Eye (tissue), 1 donor: ENCODE measurements around the gene NRG3.

ENCODE experiments used
- DNase-seq: peaks from one replicate; pipeline ENCODE4 v3.0.0-alpha.2; 2015

The NRG3 gene

DNA sequence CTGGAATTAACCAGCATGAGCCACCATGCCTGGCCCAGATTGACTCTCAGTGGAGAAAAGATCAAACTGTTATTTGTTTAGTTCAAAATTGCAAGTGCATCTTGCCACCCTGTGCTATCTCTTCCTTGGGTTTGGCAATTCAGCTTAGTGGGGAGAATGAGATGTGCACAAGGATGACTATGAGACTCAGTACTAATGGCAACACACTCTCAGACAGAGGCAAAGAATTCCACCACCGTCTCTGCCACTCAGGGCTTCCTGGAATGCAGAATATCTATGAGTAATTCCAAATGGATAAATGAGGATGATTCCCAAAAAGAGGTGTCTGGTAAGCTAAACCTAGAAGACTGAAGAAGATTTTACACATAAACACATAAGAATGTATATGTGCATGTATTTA, 525.8 kb downstream of the NRG3 start:
- DNase-seq, result no peak

GRCh38 chr10:82402906-82403401, 528.0 kb downstream of the NRG3 start:
- no peak for DNase-seq

GRCh38 chr10:82409671-82410070, 534.7 kb downstream of the NRG3 start:
- peak; percentile 26 for DNase-seq

- no peak for DNase-seq
These were observed 536.4 kb downstream of the NRG3 start for GRCh38 chr10:82411416-82411815.

DNA sequence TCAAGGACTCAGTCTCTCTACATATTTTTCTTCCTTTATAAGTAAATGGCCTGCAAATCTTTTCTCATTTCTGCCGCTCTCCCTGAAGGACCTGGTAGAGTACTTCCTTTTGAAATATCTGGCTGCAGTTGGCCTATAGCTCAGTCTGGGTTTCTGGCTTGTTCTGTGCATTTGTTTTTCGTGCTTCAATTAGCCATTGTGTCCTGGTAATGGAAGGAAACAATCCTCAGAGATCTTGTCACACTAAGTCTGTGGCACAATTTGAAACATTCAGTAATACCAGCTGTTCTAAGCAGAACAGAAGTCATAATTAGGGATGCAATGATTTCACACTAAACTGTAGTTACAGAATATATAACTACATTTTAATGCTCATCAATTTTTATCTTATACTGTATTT, 545.0 kb downstream of the NRG3 start:
- DNase-seq, result peak; percentile 13

DNA sequence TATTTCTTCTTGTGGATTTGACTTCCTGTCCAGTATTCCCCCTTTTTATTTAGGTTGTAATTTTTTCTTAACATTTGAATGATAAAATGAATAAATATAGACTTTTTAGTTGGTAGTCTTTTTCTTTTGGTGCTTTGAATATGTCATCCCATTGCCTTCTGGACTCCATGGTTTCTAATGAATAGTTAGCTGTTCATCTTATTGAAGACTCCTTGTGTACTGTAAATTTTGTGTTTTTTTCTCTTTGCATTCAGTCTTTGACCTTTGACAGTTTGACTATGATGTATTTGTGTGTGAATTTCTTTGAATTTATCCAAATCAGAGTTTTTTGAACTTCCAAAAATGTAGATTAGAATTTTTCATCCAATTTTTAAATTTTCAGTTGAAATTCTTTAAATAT, 554.3 kb downstream of the NRG3 start:
- no peak for DNase-seq

DNA sequence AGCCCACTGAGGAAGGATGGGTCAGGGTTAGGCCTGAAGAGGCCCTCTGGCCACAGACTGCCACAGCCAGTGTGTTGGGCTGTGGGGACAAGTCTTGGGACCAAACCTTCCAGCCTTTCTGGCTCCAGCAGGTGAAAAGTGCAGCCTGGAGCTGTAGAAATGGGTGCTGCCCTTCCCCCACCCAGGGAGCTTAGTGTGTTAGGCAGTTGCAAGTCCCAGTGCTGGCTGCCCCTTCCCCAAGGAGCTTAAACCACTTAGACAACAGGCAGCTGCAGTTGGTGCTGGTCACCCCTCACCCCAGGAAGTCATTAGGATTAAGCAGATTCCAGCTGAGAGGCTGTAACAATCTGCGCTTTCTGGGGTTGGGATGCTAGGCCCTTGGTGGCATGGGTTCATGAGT, 563.3 kb downstream of the NRG3 start:
- peak; percentile 11 for DNase-seq

- DNase-seq, result no peak
These were observed 565.8 kb downstream of the NRG3 start for GRCh38 chr10:82440775-82441174.

DNA sequence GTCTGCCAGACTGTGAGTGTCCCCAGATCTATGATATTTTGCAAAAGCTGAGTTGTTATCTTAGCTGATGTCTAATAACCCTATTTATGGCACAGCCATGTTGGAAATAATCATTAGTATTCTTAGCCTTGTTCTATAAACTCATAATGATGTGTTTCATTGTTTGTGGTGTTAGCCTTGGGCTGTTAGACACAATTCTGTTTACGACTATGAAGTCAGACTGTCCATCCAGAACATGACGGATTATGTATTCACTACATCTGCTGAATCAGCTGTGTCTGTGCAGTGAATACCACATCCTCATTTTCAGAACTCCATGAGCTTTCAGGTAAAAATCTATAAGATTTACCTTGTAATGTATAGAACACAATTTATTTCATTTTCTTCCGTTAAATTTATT, 577.1 kb downstream of the NRG3 start:
- no peak for DNase-seq

- no peak for DNase-seq
These were observed 577.7 kb downstream of the NRG3 start for GRCh38 chr10:82452676-82453075.

- DNase-seq, result no peak
These were observed 578.8 kb downstream of the NRG3 start for GRCh38 chr10:82453678-82454293.

DNA sequence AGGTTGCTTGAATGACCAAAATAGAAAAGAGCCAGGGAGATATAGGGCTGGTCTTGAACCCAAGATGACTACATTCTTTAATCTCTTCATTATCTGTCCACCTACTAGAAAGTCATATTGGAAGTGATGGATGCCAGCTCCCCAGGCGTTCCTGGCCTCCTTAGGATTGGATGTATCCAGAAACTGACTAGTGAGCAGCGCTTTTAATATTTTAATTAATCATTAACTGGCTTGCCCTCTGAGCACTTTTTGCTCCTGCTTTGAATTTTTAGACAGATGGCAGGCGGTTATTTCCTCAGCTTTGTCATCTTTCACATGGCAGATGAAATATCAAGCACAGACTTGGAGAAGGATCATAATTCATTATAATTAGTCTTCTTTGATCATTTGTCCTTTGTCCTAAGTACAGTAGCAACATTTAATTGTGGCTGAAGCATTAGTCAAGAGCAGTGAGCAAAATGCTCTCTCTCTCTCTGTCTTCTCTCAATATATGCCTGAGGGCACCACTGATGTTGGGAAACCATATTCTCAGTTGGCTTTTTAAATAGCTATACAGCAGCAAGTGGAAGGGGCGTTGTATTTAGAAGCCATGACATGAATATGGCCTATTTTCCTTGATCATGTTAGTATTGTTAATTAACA, 588.0 kb downstream of the NRG3 start:
- DNase-seq, result no peak

DNA sequence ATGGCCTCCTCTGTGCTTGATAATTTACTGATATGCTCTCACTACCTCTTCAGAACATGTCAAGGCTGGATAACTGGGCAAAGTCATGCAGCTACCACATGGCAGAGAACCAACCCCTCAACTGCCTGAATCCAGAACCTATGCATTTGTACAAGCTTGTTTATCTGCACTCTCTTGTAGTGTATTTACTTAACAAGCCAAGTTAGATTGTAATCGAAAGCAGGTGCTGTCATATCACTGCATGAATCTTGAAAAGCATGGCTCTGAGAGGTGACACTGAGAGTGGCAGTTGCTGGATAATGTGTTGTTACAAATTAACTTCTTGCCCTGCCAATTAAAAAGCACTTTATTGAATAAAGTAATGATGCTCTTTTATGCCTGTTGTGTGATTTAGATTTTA, 588.6 kb downstream of the NRG3 start:
- no peak for DNase-seq

- no peak for DNase-seq
These were observed 589.3 kb downstream of the NRG3 start for GRCh38 chr10:82464191-82464818.

- peak; percentile 38 for DNase-seq
These were observed 590.0 kb downstream of the NRG3 start for GRCh38 chr10:82464966-82465365.

- DNase-seq, result peak; percentile 24
These were observed 593.5 kb downstream of the NRG3 start for GRCh38 chr10:82468453-82468852.

- peak; percentile 80 for DNase-seq
These were observed 597.7 kb downstream of the NRG3 start for GRCh38 chr10:82472406-82473335.

GRCh38 chr10:82477776-82478175, 602.8 kb downstream of the NRG3 start:
- peak; percentile 23 for DNase-seq

DNA sequence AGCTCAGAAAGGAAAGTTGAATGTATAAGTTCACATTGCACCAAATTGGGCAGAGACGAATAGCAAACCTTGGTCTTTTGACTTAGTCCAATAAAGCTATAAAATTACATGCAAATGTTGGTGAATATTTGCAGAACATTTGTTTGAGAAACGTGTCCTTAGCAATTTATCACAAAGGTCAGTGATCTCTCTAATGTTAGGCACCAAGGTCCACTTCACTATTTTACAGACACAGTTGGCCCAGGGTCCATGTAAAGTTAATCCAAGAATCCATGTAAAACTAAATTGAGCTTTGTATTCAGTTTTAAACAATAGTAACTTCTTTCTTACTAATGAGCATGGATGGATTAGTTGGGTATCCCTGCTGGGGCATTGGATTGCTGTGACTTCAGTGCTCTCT, 617.7 kb downstream of the NRG3 start:
- no peak for DNase-seq

- no peak for DNase-seq
These were observed 621.1 kb downstream of the NRG3 start for GRCh38 chr10:82496114-82496513.

- no peak for DNase-seq
These were observed 622.4 kb downstream of the NRG3 start for GRCh38 chr10:82497439-82497838.

- no peak for DNase-seq
These were observed 624.0 kb downstream of the NRG3 start for GRCh38 chr10:82498976-82499375.

- DNase-seq, result no peak
These were observed 630.0 kb downstream of the NRG3 start for GRCh38 chr10:82505009-82505408.
